HepG2 (cell line): ENCODE measurements around the gene TEDC2. TPM values are rescaled to one million over a fixed set of nuclear protein-coding genes. Genes with fewer than 3 reads are reported as not detected.
A peak's percentile ranks its signal among the peaks of the same experiment; 100 is the strongest.

Experiments used
- DNMT1 ChIP-seq: sonication (generic); formaldehyde crosslinking; IDR thresholded peaks from 2 replicates; pipeline ENCODE4 v1.5.1; 2020; ENCODE audit warnings: mild to moderate bottlenecking, missing genetic modification reagents
- HIVEP1 ChIP-seq: sonication (generic); formaldehyde crosslinking; IDR thresholded peaks from 2 replicates; pipeline ENCODE4 v1.4.0; 2020; ENCODE audit warnings: mild to moderate bottlenecking, missing genetic modification reagents
- HMGA1 ChIP-seq: sonication (generic); formaldehyde crosslinking; conservative IDR thresholded peaks from 2 replicates; pipeline ENCODE4 v1.4.0; 2020; ENCODE audit warnings: missing genetic modification reagents
- IRF2 ChIP-seq: IDR thresholded peaks from 2 replicates; pipeline ENCODE4 v1.6.1; 2018; ENCODE audit warnings: missing genetic modification reagents, missing compliant biosample characterization
- KDM1A ChIP-seq: IDR thresholded peaks from 2 replicates; pipeline ENCODE4 v1.6.1; 2016; ENCODE audit warnings: missing compliant biosample characterization
- MIER2 ChIP-seq: IDR thresholded peaks from 2 replicates; pipeline ENCODE4 v1.6.1; 2016; ENCODE audit warnings: missing biosample characterization, missing genetic modification reagents
- PAWR ChIP-seq: sonication (generic); formaldehyde crosslinking; IDR thresholded peaks from 2 replicates; pipeline ENCODE4 v1.4.0; 2020; ENCODE audit warnings: missing genetic modification reagents, mild to moderate bottlenecking, borderline replicate concordance
- RAD51 ChIP-seq: fragments of 450-650 bp; IDR thresholded peaks from 2 replicates; pipeline ENCODE4 v1.6.1; 2016; ENCODE audit warnings: borderline replicate concordance
- RNF2 ChIP-seq: fragments of 450-650 bp; conservative IDR thresholded peaks from 2 replicates; pipeline ENCODE4 v1.6.1; 2016; ENCODE audit warnings: low read depth
- SNAI1 ChIP-seq: sonication (generic); formaldehyde crosslinking; IDR thresholded peaks from 2 replicates; pipeline ENCODE4 v1.5.0; 2020; ENCODE audit warnings: mild to moderate bottlenecking, missing genetic modification reagents, borderline replicate concordance
- SP1 ChIP-seq, 2 experiments: fragments of 450-650 bp in 1 of 2; sonication (generic) in 1 of 2; formaldehyde crosslinking in 1 of 2; IDR thresholded peaks; 2 replicates each; pipeline versions ENCODE4 v1.4.0 to v1.6.1; 2016 to 2020; ENCODE audit warnings: missing genetic modification reagents in 1 of 2
- SRSF4 ChIP-seq: fragments of 200-400 bp; formaldehyde crosslinking; IDR thresholded peaks from one replicate; pipeline ENCODE4 v1.6.1; 2018; ENCODE audit warnings: mild to moderate bottlenecking, low read depth, low read length, moderate library complexity; ENCODE audit not compliant: poor library complexity, severe bottlenecking
- ZBTB38 ChIP-seq: sonication (generic); formaldehyde crosslinking; IDR thresholded peaks from 2 replicates; pipeline ENCODE4 v1.5.1; 2020; ENCODE audit warnings: mild to moderate bottlenecking, missing genetic modification reagents
- ZFP1 ChIP-seq: IDR thresholded peaks from 2 replicates; pipeline ENCODE4 v1.6.1; 2016
- ZNF10 ChIP-seq: sonication (generic); formaldehyde crosslinking; IDR thresholded peaks from 2 replicates; pipeline ENCODE4 v1.4.0; 2020; ENCODE audit warnings: mild to moderate bottlenecking, low read depth, missing genetic modification reagents, borderline replicate concordance
- ZNF3 ChIP-seq: IDR thresholded peaks from 2 replicates; pipeline ENCODE4 v1.7.0; 2017; ENCODE audit warnings: inconsistent platforms
- ZNF549 ChIP-seq: sonication (generic); formaldehyde crosslinking; IDR thresholded peaks from 2 replicates; pipeline ENCODE4 v1.5.0; 2020; ENCODE audit warnings: missing genetic modification reagents
- ZNF703 ChIP-seq: sonication (generic); formaldehyde crosslinking; IDR thresholded peaks from 2 replicates; pipeline ENCODE4 v1.5.1; 2020; ENCODE audit warnings: missing genetic modification reagents, mild to moderate bottlenecking, moderate library complexity, borderline replicate concordance
- ZNF749 ChIP-seq: sonication (generic); formaldehyde crosslinking; IDR thresholded peaks from 2 replicates; pipeline ENCODE4 v1.8.0; 2022; ENCODE audit warnings: mild to moderate bottlenecking, missing genetic modification reagents, moderate library complexity, borderline replicate concordance
- ZNF766 ChIP-seq: sonication (generic); formaldehyde crosslinking; IDR thresholded peaks from 2 replicates; pipeline ENCODE4 v1.5.0; 2020; ENCODE audit warnings: missing genetic modification reagents, borderline replicate concordance
- ZNF792 ChIP-seq: IDR thresholded peaks from 2 replicates; pipeline ENCODE4 v1.6.1; 2016
- ZSCAN22 ChIP-seq: sonication (generic); formaldehyde crosslinking; IDR thresholded peaks from 2 replicates; pipeline ENCODE4 v1.4.0; 2020; ENCODE audit warnings: mild to moderate bottlenecking, missing genetic modification reagents
- polyA plus RNA-seq, 8 experiments: library from polyadenylated mRNA; depleted of rRNA in 3 of 8; stranded (reverse) in 7 of 8; unstranded in 1 of 8; fragments of >200 nt; fragmentation: Illumina TruSeq in 4 of 8; extraction: Trizol in 4 of 8; gene quantifications; 2 replicates each; pipeline versions ENCODE4 v1.2.1 to v1.2.3, GENCODE V29; 2011 to 2016; ENCODE audit warnings: low read depth in 4 of 8, missing spikeins in 1 of 8, mixed read lengths in 1 of 8; ENCODE audit not compliant: insufficient read depth in 1 of 8
- total RNA-seq, 5 experiments: library from RNA; depleted of rRNA; stranded (reverse); fragments of >200 nt; fragmentation: Illumina TruSeq; extraction: Trizol; gene quantifications; 2 replicates each; pipeline ENCODE4 v1.2.3, GENCODE V29; 2016; ENCODE audit warnings: low read depth in 1 of 5
- TF ChIP-seq, protein P1 (sequence below): sonication (generic); formaldehyde crosslinking; IDR thresholded peaks from 2 replicates; pipeline ENCODE4 v1.5.0; 2020; ENCODE audit warnings: missing genetic modification reagents
- TF ChIP-seq, protein P2 (sequence below): sonication (generic); formaldehyde crosslinking; IDR thresholded peaks from 2 replicates; pipeline ENCODE4 v1.8.0; 2022; ENCODE audit warnings: mild to moderate bottlenecking, missing genetic modification reagents; ENCODE audit not compliant: insufficient replicate concordance
- TF ChIP-seq, protein P3 (sequence below): sonication (generic); formaldehyde crosslinking; IDR thresholded peaks from 2 replicates; pipeline ENCODE4 v1.4.0; 2020; ENCODE audit warnings: mild to moderate bottlenecking, missing genetic modification reagents
- TF ChIP-seq, protein P4 (sequence below): sonication (generic); formaldehyde crosslinking; IDR thresholded peaks from 2 replicates; pipeline ENCODE4 v1.5.0; 2020; ENCODE audit warnings: missing genetic modification reagents
- TF ChIP-seq, protein P5 (sequence below): sonication (generic); formaldehyde crosslinking; IDR thresholded peaks from 2 replicates; pipeline ENCODE4 v1.5.1; 2020; ENCODE audit warnings: mild to moderate bottlenecking, missing genetic modification reagents, borderline replicate concordance

The TEDC2 gene
- total and polyA plus RNA-seq, 2 of the 13 experiments (the other 11 are each of a cell fraction or from before 2014, with no cell fraction given), result 6.2 to 24.4 TPM

DNA sequence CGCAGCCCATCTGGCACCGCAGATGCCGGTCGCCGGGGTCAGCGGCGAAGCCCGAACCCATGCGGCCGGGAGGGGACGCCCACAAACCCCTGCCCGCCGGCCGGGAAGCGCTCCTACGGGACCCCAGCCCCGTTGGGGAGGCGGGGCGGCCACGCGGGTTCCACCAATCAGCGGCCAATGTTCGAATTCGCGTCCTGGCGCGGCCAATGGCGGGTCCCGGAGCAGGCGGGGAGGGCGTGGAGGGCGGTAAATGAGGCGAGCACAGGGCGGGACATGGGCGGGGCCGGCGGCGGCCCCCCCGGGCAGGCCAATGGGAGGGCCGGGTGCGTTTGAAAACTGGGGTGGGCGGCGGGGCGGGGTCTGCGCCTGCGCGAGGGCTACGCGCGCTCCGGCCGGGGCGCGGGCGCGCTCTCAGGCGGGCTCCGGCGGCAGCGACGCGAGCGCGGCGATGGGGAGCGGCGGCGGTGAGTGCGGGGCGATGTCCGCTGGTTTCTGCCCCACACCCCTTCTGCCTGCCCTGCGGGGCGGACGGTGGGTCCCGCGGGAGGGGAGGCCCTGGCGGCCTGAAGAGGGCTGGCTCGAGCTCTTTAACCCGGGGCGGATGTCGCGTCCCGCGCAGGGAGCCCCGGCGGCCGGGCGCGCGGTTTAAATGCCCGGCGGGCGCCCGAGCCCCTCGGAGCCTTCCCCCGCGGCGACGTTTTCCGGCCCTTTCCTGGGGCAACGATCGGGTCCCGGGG lies 30.7 kb upstream of the TEDC2 start, which contains the start of gene CCNF (continued):
- TF ChIP-seq, protein P1, sequence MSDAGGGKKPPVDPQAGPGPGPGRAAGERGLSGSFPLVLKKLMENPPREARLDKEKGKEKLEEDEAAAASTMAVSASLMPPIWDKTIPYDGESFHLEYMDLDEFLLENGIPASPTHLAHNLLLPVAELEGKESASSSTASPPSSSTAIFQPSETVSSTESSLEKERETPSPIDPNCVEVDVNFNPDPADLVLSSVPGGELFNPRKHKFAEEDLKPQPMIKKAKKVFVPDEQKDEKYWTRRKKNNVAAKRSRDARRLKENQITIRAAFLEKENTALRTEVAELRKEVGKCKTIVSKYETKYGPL (CRISPR knock-in tag), result no peak; the same call in 1 of the 2 replicates
- TF ChIP-seq ZNF766 (peak; percentile 77; the same call in 1 of the 2 replicates), ZNF703 (CRISPR knock-in tag) (no peak), HMGA1 (no peak), RAD51 (no peak), ZNF3 (no peak), ZFP1 (CRISPR knock-in tag) (no peak), SNAI1 (CRISPR knock-in tag) (no peak), ZNF549 (CRISPR knock-in tag) (no peak), DNMT1 (CRISPR knock-in tag) (no peak), ZSCAN22 (CRISPR knock-in tag) (no peak; the same call in 1 of the 2 replicates), MIER2 (CRISPR knock-in tag) (no peak), ZNF749 (CRISPR knock-in tag) (no peak), RNF2 (peak; percentile 92), ZNF10 (CRISPR knock-in tag) (no peak), HIVEP1 (no peak), SP1 (IDR thresholded peaks at IDR 0.05) (peak; percentile 29; the same call in 1 of the 2 replicates), SP1 (CRISPR knock-in tag; IDR thresholded peaks at IDR 0.05) (peak; percentile 84), ZNF792 (no peak), ZBTB38 (CRISPR knock-in tag) (no peak), KDM1A (CRISPR knock-in tag) (no peak), SRSF4 (no peak), PAWR (CRISPR knock-in tag) (no peak), IRF2 (CRISPR knock-in tag) (no peak)
- TF ChIP-seq, protein P2, sequence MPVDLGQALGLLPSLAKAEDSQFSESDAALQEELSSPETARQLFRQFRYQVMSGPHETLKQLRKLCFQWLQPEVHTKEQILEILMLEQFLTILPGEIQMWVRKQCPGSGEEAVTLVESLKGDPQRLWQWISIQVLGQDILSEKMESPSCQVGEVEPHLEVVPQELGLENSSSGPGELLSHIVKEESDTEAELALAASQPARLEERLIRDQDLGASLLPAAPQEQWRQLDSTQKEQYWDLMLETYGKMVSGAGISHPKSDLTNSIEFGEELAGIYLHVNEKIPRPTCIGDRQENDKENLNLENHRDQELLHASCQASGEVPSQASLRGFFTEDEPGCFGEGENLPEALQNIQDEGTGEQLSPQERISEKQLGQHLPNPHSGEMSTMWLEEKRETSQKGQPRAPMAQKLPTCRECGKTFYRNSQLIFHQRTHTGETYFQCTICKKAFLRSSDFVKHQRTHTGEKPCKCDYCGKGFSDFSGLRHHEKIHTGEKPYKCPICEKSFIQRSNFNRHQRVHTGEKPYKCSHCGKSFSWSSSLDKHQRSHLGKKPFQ (CRISPR knock-in tag), result no peak
- TF ChIP-seq, protein P3, sequence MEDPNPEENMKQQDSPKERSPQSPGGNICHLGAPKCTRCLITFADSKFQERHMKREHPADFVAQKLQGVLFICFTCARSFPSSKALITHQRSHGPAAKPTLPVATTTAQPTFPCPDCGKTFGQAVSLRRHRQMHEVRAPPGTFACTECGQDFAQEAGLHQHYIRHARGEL (CRISPR knock-in tag), result no peak
- TF ChIP-seq, protein P4, sequence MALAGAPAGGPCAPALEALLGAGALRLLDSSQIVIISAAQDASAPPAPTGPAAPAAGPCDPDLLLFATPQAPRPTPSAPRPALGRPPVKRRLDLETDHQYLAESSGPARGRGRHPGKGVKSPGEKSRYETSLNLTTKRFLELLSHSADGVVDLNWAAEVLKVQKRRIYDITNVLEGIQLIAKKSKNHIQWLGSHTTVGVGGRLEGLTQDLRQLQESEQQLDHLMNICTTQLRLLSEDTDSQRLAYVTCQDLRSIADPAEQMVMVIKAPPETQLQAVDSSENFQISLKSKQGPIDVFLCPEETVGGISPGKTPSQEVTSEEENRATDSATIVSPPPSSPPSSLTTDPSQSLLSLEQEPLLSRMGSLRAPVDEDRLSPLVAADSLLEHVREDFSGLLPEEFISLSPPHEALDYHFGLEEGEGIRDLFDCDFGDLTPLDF, result no peak
- TF ChIP-seq, protein P5, sequence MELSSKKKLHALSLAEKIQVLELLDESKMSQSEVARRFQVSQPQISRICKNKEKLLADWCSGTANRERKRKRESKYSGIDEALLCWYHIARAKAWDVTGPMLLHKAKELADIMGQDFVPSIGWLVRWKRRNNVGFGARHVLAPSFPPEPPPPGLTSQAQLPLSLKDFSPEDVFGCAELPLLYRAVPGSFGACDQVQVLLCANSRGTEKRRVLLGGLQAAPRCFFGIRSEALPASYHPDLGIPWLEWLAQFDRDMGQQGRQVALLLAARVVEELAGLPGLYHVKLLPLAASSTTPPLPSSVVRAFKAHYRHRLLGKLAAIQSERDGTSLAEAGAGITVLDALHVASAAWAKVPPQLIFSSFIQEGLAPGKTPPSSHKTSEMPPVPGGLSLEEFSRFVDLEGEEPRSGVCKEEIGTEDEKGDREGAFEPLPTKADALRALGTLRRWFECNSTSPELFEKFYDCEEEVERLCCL (CRISPR knock-in tag), result no peak
